Hepatocyte (in vitro differentiated cells): ENCODE results near the gene STRIP1. TPM values are rescaled to one million over a fixed set of nuclear protein-coding genes. Genes with fewer than 3 reads are reported as not detected.

ENCODE experiments used
- DNase-seq: peaks from one replicate; pipeline ENCODE4 v3.0.0-alpha.2; 2016; ENCODE audit warnings: low spot score
- H2AFZ ChIP-seq: fragments of 200-600 bp; sonication (generic); 2 replicates; pipeline ENCODE4 v1.6.0; 2016; ENCODE audit warnings: antibody characterized with exemption, mild to moderate bottlenecking
- H3K27ac ChIP-seq: fragments of 200-600 bp; sonication (generic); 2 replicates; pipeline ENCODE4 v1.5.1; 2016; ENCODE audit warnings: mild to moderate bottlenecking
- H3K27me3 ChIP-seq: fragments of 200-600 bp; sonication (generic); 2 replicates; pipeline ENCODE4 v1.6.1; 2016
- H3K36me3 ChIP-seq: fragments of 200-600 bp; sonication (generic); replicated peaks from 2 replicates; pipeline ENCODE4 v1.5.1; 2016; ENCODE audit warnings: low read depth; ENCODE audit not compliant: insufficient read depth
- H3K4me1 ChIP-seq: fragments of 200-600 bp; sonication (generic); 2 replicates; pipeline ENCODE4 v1.5.1; 2016; ENCODE audit warnings: mild to moderate bottlenecking, moderate library complexity; ENCODE audit not compliant: insufficient read depth
- H3K4me2 ChIP-seq: fragments of 200-600 bp; sonication (generic); 2 replicates; pipeline ENCODE4 v1.6.0; 2016
- H3K4me3 ChIP-seq: fragments of 200-600 bp; sonication (generic); 2 replicates; pipeline ENCODE4 v1.5.1; 2016; ENCODE audit warnings: mild to moderate bottlenecking
- H3K79me2 ChIP-seq: fragments of 200-600 bp; sonication (generic); 2 replicates; pipeline ENCODE4 v1.6.0; 2017; ENCODE audit warnings: mild to moderate bottlenecking
- H3K9me2 ChIP-seq: fragments of 200-600 bp; sonication (generic); replicated peaks from 2 replicates; pipeline ENCODE4 v1.6.0; 2017; ENCODE audit warnings: mild to moderate bottlenecking; ENCODE audit not compliant: insufficient read depth
- H3K9me3 ChIP-seq: fragments of 200-600 bp; sonication (generic); 2 replicates; pipeline ENCODE4 v1.5.1; 2016; ENCODE audit warnings: low read depth, mild to moderate bottlenecking
- H4K20me1 ChIP-seq: fragments of 200-600 bp; sonication (generic); 2 replicates; pipeline ENCODE4 v1.6.0; 2016; ENCODE audit warnings: mild to moderate bottlenecking; ENCODE audit not compliant: insufficient read depth, poor library complexity, severe bottlenecking
- EZH2 ChIP-seq: fragments of 200-600 bp; sonication (generic); IDR thresholded peaks from 2 replicates; pipeline ENCODE4 v1.6.1; 2016; ENCODE audit warnings: antibody characterized with exemption, mild to moderate bottlenecking, borderline replicate concordance
- EZH2phosphoT487 ChIP-seq: fragments of 200-600 bp; sonication (generic); IDR thresholded peaks from one replicate; pipeline ENCODE4 v1.6.1; 2018; ENCODE audit warnings: antibody characterized with exemption, mild to moderate bottlenecking, low read depth, moderate library complexity; ENCODE audit not compliant: unreplicated experiment, severe bottlenecking
- WGBS: methylation state at CpG from one replicate; pipeline ENCODE4 v1.1.6; 2016; ENCODE audit warnings: low lambda C conversion rate; ENCODE audit errors: missing lambda C conversion rate; 5-methylcytosine and 5-hydroxymethylcytosine counted together
- polyA plus RNA-seq: library from polyadenylated mRNA; unstranded; fragments of >200 nt; fragmentation: Nextera tagmentation; extraction: Ambion mirVana; gene quantifications from 2 replicates; pipeline ENCODE4 v1.2.1, GENCODE V29; 2016
- total RNA-seq: library from RNA; depleted of rRNA; stranded (reverse); fragments of >200 nt; gene quantifications from 2 replicates; pipeline ENCODE4 v1.2.3, GENCODE V29; 2014
- TF ChIP-seq, protein P1 (sequence below): fragments of 200-600 bp; sonication (generic); IDR thresholded peaks from 2 replicates; pipeline ENCODE4 v1.5.1; 2016; ENCODE audit warnings: antibody characterized with exemption, mild to moderate bottlenecking; ENCODE audit not compliant: poor library complexity

STRIP1 gene
- total and polyA plus RNA-seq, 2 experiments from 2014 or later = 29.1 to 44.6 TPM

DNA sequence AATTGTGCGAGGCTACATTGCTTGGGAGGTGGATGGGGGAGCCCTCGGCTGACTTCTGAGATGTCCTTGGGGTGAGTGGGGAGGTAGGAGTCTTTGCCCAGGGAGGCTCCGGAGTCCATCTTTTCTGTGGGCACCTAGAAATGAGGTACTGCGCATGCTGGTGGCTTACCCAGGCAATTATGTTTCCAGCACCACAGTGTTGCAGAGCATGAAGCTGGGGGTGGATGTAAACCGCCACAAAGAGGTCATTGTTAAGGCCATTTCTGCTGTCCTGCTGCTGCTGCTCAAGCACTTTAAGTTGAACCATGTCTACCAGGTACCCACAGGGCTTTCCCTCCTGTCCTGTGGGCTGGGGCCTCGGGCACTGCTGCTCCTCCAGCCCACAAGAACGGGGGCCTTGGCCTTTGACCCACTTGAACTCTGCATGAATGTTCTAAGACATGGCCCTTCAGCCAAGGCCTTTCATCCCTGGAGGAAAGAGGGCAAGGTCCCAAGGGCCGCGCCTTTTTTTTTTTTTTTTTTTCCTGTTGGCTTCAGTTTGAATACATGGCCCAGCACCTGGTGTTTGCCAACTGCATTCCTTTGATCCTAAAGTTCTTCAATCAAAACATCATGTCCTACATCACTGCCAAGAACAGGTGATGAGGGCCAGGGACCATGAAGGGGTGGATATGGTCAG is 14.6 kb downstream of the STRIP1 start:
- Histone ChIP-seq H3K27me3 (no peaks in the 10 kb centered on the region), H4K20me1 (peaks cover 1% of the 10 kb centered on the region), H3K79me2 (no peaks in the 10 kb centered on the region), H3K9me2 (no peaks in the 10 kb centered on the region), H3K36me3 (peaks cover under 1% of the 10 kb centered on the region), H3K4me1 (no peaks in the 10 kb centered on the region), H3K9me3 (no peaks in the 10 kb centered on the region), H3K4me3 (no peak overlapping the region), H3K4me2 (no peak overlapping the region), H3K27ac (no peak overlapping the region), H2AFZ (no peak overlapping the region)
- 89% methylated on average over 9 of the region's 9 CpGs for WGBS
- no peak for DNase-seq
- no peak for TF ChIP-seq EZH2phosphoT487
- no peak for TF ChIP-seq EZH2
- TF ChIP-seq, protein P1, sequence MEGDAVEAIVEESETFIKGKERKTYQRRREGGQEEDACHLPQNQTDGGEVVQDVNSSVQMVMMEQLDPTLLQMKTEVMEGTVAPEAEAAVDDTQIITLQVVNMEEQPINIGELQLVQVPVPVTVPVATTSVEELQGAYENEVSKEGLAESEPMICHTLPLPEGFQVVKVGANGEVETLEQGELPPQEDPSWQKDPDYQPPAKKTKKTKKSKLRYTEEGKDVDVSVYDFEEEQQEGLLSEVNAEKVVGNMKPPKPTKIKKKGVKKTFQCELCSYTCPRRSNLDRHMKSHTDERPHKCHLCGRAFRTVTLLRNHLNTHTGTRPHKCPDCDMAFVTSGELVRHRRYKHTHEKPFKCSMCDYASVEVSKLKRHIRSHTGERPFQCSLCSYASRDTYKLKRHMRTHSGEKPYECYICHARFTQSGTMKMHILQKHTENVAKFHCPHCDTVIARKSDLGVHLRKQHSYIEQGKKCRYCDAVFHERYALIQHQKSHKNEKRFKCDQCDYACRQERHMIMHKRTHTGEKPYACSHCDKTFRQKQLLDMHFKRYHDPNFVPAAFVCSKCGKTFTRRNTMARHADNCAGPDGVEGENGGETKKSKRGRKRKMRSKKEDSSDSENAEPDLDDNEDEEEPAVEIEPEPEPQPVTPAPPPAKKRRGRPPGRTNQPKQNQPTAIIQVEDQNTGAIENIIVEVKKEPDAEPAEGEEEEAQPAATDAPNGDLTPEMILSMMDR = no peak

DNA sequence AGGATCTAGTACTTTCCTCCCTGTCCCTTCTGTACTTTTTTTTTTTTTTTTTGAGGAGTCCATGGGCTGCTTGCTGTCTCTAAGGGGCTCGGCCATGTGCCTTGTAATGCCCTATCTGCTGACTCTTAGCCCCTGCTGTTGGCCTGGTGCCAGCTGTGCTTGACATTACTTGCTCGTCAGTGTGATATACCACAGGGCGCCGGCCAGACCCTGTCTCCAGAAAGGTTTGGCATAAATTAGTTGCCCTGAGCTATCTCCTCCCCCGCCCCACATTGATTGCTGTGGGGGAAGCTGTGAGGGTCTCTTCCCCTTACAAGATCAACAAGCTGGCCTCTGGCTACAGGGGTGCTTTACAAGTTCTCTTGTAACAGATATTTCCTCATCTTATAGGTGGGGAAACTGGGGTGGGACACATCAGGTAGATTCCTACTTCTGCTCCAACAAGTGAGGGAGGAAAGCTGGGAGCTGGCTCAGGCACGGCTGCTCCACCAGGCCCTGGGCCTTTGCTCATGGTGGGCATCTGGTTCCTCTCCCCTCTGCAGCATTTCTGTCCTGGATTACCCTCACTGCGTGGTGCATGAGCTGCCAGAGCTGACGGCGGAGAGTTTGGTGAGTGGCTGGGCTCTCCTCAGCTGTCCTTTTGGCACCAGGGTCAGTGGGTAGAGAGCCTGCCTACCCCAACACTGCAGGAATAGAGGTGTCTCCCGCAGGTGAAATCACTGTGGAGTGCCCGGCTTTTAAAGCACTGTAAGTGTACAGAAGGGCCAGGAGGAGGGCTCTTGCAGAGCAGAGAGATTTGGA is 15.6 kb downstream of the STRIP1 start:
- H3K4me1 ChIP-seq = no peaks in the 10 kb centered on the region
- H3K4me3 ChIP-seq = no peak overlapping the region
- DNase-seq = no peak
- no peak for TF ChIP-seq EZH2phosphoT487
- no peak for TF ChIP-seq EZH2
- TF ChIP-seq, protein P1 = no peak
- no peaks in the 10 kb centered on the region for H3K9me2 ChIP-seq
- H3K9me3 ChIP-seq = no peaks in the 10 kb centered on the region
- peaks cover 2% of the 10 kb centered on the region for H4K20me1 ChIP-seq
- no peak overlapping the region for H3K4me2 ChIP-seq
- H3K79me2 ChIP-seq = no peaks in the 10 kb centered on the region
- no peaks in the 10 kb centered on the region for H3K36me3 ChIP-seq
- no peaks in the 10 kb centered on the region for H3K27me3 ChIP-seq
- no peak overlapping the region for H2AFZ ChIP-seq
- H3K27ac ChIP-seq = no peak overlapping the region
- WGBS = 88% methylated on average over 11 of the region's 11 CpGs

DNA sequence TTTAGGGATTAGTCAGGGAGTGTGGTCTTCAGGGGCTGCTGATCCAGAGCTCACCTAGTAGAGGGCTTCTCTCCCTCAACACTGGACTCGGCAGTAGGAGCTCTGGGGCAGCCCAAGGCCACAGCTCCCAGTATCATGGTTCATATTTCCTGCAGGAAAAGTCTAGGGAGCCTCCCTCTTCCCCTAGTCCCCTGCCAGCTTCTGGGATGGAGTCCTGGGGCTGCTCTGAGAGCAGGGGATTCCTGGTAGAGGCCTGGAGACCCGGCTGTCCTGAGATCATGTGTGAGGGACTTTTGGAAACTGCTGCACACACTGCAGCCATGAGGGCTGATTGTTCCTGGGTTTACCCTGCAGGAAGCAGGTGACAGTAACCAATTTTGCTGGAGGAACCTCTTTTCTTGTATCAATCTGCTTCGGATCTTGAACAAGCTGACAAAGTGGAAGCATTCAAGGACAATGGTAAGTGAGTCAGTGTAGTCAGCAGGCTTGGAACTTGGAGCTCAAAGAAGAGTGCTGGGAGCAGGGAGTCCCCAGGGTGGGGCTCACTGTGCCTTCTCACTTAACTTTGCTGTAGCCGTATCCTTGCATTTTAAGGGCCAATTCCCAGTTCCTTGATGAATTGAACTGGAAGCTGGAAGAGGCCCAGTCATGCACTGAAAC is 16.3 kb downstream of the STRIP1 start:
- Histone ChIP-seq H2AFZ (no peak overlapping the region), H3K27me3 (no peaks in the 10 kb centered on the region), H3K27ac (no peak overlapping the region), H3K9me2 (no peaks in the 10 kb centered on the region), H4K20me1 (peaks cover 2% of the 10 kb centered on the region), H3K9me3 (no peaks in the 10 kb centered on the region), H3K79me2 (no peaks in the 10 kb centered on the region), H3K4me1 (no peaks in the 10 kb centered on the region), H3K36me3 (no peaks in the 10 kb centered on the region), H3K4me3 (no peak overlapping the region), H3K4me2 (no peak overlapping the region)
- no peak for TF ChIP-seq EZH2
- no peak for TF ChIP-seq EZH2phosphoT487
- TF ChIP-seq, protein P1 = no peak
- no peak for DNase-seq
- WGBS = 85% methylated on average over 4 of the region's 4 CpGs
